SK-N-SH (cell line): Measurements from ENCODE around the gene ACER3.

ENCODE experiments used
- CTCF ChIP-seq: fragments of 200-600 bp; sonication (generic); IDR thresholded peaks from 2 replicates; pipeline ENCODE4 v1.6.1; 2017; ENCODE audit warnings: antibody characterized with exemption, mild to moderate bottlenecking, moderate library complexity
- EP300 ChIP-seq, 2 experiments: IDR thresholded peaks; 2 replicates each; pipeline versions ENCODE4 v1.4.0 to v1.6.1; 2012; ENCODE audit warnings: borderline replicate concordance in 1 of 2, low read depth in 1 of 2, low read length in 1 of 2
- REST ChIP-seq: IDR thresholded peaks from 2 replicates; pipeline ENCODE4 v1.6.1; 2012; ENCODE audit warnings: mild to moderate bottlenecking, low read depth, low read length, moderate library complexity
- RFX5 ChIP-seq: IDR thresholded peaks from 2 replicates; pipeline ENCODE4 v1.6.1; 2012; ENCODE audit warnings: mild to moderate bottlenecking, improper control_type of control experiment, low read length
- TEAD4 ChIP-seq: IDR thresholded peaks from 2 replicates; pipeline ENCODE4 v1.4.0; 2012; ENCODE audit warnings: mild to moderate bottlenecking, borderline replicate concordance; ENCODE audit not compliant: insufficient read depth
- YY1 ChIP-seq: IDR thresholded peaks from 2 replicates; pipeline ENCODE4 v1.4.0; 2012; ENCODE audit warnings: low read depth, mild to moderate bottlenecking

- TF ChIP-seq YY1 = no peak
- TF ChIP-seq EP300 (IDR thresholded peaks at IDR 0.05; ENCODE audit: borderline replicate concordance in 1 of 2, low read depth in 1 of 2, low read length in 1 of 2) = no peak
- no peak for TF ChIP-seq RFX5
- TF ChIP-seq REST = no peak
- no peak for TF ChIP-seq CTCF
- no peak for TF ChIP-seq TEAD4
Measured at GRCh38 chr11:76919467-76919866, 58.7 kb downstream of the ACER3 start.
